Nephron (organoid): Measurements from ENCODE around the gene CST11.

Source experiments
- H3K27ac Mint-ChIP-seq, 3 experiments: 2 replicates each; pipeline ENCODE4 v1.8.0; 2020; ENCODE audit warnings: mixed read lengths in 3 of 3, mild to moderate bottlenecking in 2 of 3, moderate library complexity in 1 of 3
- H3K27me3 Mint-ChIP-seq: 2 replicates; pipeline ENCODE4 v1.8.0; 2021; ENCODE audit warnings: low read depth, mild to moderate bottlenecking, moderate library complexity, mixed read lengths
- H3K36me3 Mint-ChIP-seq: 2 replicates; pipeline ENCODE4 v1.8.0; 2020; ENCODE audit warnings: low read depth, mixed read lengths
- H3K4me1 Mint-ChIP-seq: 2 replicates; pipeline ENCODE4 v1.8.0; 2020; ENCODE audit warnings: mixed read lengths
- H3K4me3 Mint-ChIP-seq, 3 experiments: 2 replicates each; pipeline ENCODE4 v1.8.0; 2020; ENCODE audit warnings: mild to moderate bottlenecking in 3 of 3, mixed read lengths in 3 of 3, moderate library complexity in 2 of 3
- H3K9me3 Mint-ChIP-seq: 2 replicates; pipeline ENCODE4 v1.8.0; 2020; ENCODE audit warnings: mixed read lengths
- TF ChIP-seq, protein P1 (sequence below), 3 experiments: fragments of 200-600 bp; sonication (generic); IDR thresholded peaks; one replicate each; pipeline ENCODE4 v1.5.0; 2021; ENCODE audit warnings: antibody characterized with exemption in 3 of 3; ENCODE audit not compliant: unreplicated experiment in 3 of 3

CST11 gene

GRCh38 chr20:23409800-23410199 is 42.9 kb downstream of the CST11 start:
- Mint-ChIP-seq H3K4me3 (no peak overlapping the region), H3K4me1 (peaks cover 43% of the 10 kb centered on the region), H3K27ac (peak overlapping the region in 2 of 3 experiments; percentile 4 to 7), H3K36me3 (peaks cover 5% of the 10 kb centered on the region), H3K27me3 (no peaks in the 10 kb centered on the region), H3K9me3 (no peaks in the 10 kb centered on the region)
- TF ChIP-seq, protein P1, sequence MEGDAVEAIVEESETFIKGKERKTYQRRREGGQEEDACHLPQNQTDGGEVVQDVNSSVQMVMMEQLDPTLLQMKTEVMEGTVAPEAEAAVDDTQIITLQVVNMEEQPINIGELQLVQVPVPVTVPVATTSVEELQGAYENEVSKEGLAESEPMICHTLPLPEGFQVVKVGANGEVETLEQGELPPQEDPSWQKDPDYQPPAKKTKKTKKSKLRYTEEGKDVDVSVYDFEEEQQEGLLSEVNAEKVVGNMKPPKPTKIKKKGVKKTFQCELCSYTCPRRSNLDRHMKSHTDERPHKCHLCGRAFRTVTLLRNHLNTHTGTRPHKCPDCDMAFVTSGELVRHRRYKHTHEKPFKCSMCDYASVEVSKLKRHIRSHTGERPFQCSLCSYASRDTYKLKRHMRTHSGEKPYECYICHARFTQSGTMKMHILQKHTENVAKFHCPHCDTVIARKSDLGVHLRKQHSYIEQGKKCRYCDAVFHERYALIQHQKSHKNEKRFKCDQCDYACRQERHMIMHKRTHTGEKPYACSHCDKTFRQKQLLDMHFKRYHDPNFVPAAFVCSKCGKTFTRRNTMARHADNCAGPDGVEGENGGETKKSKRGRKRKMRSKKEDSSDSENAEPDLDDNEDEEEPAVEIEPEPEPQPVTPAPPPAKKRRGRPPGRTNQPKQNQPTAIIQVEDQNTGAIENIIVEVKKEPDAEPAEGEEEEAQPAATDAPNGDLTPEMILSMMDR (IDR thresholded peaks at IDR 0.05; ENCODE audit: unreplicated experiment in 3 of 3), result no peak

- Mint-ChIP-seq H3K27ac (no peak overlapping the region), H3K9me3 (no peaks in the 10 kb centered on the region), H3K27me3 (no peaks in the 10 kb centered on the region), H3K4me1 (peaks cover 48% of the 10 kb centered on the region), H3K4me3 (no peak overlapping the region), H3K36me3 (peaks cover 5% of the 10 kb centered on the region)
- TF ChIP-seq, protein P1 (IDR thresholded peaks at IDR 0.05; ENCODE audit: unreplicated experiment in 3 of 3), result no peak
Observed at GRCh38 chr20:23408957-23409356, 43.7 kb downstream of the CST11 start.

DNA sequence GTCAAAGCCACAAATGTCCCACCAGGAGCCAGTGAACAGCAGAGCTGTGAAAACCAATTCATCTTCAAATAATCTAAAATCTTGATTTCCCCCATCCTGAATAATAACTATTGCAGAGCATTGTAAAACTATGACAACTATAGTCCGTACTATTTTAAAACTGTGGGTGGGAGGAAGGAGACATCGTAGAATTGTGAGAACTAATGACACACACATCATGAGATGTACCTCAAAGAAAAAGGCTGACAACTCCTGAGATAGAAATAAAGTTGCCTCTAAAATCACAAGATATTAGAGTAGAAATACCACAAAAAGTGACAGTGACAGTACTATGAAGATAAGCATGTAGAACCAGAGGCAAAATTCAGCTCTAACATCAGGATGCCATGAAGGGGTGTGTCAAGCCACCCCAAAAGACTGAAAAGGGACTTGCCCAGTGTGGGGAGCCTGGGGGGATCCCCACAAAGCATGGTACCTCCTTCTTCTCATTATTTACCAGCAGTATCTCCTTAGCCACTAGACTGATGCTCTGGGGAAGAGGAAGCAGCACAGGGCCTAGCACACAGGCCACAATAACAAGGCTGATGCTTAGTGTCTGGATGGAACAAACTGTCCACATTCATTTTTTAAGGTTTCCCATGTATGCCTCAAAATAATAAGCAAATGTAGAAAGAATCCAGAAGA is 44.8 kb downstream of the CST11 start:
- no peaks in the 10 kb centered on the region for H3K9me3 Mint-ChIP-seq

DNA sequence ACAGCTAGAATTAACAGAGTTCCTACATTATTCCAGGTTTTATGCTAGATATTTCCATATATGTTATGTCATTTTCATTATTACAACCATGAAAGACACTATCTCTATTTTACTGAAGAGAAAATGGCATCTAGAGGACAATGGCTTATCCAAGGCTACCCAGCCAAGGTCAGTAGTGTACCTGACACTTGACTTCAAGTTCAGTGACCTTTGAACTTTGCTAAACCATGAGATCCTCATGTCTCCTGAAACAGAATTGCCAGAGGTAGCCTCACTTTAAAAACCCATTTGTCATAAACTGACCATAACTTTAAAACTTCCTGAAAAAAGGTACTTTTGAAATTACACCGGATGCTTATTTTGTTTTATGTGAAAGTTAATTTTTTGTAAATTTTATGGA is 45.8 kb downstream of the CST11 start:
- no peaks in the 10 kb centered on the region for H3K27me3 Mint-ChIP-seq
- H3K4me1 Mint-ChIP-seq, result peaks cover 39% of the 10 kb centered on the region
- peaks cover 8% of the 10 kb centered on the region for H3K36me3 Mint-ChIP-seq
- TF ChIP-seq, protein P1 (IDR thresholded peaks at IDR 0.05; ENCODE audit: unreplicated experiment in 3 of 3), result no peak
- H3K4me3 Mint-ChIP-seq, result no peak overlapping the region
- no peak overlapping the region for H3K27ac Mint-ChIP-seq
- no peaks in the 10 kb centered on the region for H3K9me3 Mint-ChIP-seq

More for the DNA sequence above, 44.8 kb downstream of the CST11 start:
- TF ChIP-seq, protein P1 (IDR thresholded peaks at IDR 0.05; ENCODE audit: unreplicated experiment in 3 of 3), result no peak
- Mint-ChIP-seq H3K36me3 (peaks cover 5% of the 10 kb centered on the region), H3K4me1 (peaks cover 42% of the 10 kb centered on the region), H3K27ac (no peak overlapping the region), H3K27me3 (no peaks in the 10 kb centered on the region), H3K4me3 (no peak overlapping the region)

DNA sequence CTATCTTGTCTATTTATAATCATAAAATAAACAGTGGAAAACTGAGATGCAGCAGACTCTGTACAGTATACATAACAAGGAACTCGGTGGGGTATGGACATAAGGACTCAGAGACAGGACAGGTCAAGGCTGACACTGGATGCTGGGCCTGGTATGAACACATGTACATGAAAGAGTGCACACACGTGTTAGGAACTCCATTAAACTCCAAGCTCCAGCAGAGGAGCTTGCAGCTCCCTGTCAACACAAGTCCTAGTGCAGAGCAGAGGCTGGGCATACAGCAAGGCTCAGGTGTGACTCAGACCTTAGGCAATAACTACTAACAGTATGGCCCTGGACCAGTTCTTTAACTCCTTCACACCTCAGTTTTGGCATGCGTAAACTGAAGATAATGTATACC is 48.5 kb downstream of the CST11 start:
- no peak overlapping the region for H3K27ac Mint-ChIP-seq
- H3K27me3 Mint-ChIP-seq, result no peaks in the 10 kb centered on the region
- no peaks in the 10 kb centered on the region for H3K9me3 Mint-ChIP-seq
- TF ChIP-seq, protein P1 (IDR thresholded peaks at IDR 0.05; ENCODE audit: unreplicated experiment in 3 of 3), result no peak
- peaks cover 22% of the 10 kb centered on the region for H3K36me3 Mint-ChIP-seq
- H3K4me3 Mint-ChIP-seq, result no peak overlapping the region
- H3K4me1 Mint-ChIP-seq, result peaks cover 21% of the 10 kb centered on the region

GRCh38 chr20:23403751-23404150 is 48.9 kb downstream of the CST11 start:
- Mint-ChIP-seq H3K27ac (no peak overlapping the region), H3K9me3 (no peaks in the 10 kb centered on the region), H3K36me3 (peaks cover 22% of the 10 kb centered on the region), H3K4me3 (no peak overlapping the region), H3K4me1 (peaks cover 21% of the 10 kb centered on the region), H3K27me3 (no peaks in the 10 kb centered on the region)
- TF ChIP-seq, protein P1 (IDR thresholded peaks at IDR 0.05; ENCODE audit: unreplicated experiment in 3 of 3), result no peak
